ENCODE results near the gene AQP1.

DNA sequence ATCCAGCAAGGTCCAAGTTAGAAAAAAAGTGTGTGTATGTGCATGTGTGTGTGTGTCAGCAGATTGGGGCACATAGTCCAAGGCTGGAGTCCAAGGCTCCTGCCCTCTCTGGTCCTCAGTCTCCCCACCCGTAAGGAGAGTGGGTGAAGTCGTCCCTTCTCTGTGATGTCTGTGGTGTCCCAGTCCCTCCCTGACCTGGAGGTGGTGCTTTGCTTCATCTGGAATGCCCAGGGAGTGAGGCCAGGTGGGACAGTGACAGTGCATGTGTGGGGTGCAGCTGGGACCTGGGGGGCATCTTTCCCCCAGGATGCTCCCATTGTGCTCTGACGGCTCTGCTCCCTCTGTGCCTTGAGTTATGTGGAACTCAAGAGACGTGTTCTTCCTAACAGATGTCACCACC lies 18.0 kb downstream of the AQP1 start:
- TF ChIP-seq, protein P1, sequence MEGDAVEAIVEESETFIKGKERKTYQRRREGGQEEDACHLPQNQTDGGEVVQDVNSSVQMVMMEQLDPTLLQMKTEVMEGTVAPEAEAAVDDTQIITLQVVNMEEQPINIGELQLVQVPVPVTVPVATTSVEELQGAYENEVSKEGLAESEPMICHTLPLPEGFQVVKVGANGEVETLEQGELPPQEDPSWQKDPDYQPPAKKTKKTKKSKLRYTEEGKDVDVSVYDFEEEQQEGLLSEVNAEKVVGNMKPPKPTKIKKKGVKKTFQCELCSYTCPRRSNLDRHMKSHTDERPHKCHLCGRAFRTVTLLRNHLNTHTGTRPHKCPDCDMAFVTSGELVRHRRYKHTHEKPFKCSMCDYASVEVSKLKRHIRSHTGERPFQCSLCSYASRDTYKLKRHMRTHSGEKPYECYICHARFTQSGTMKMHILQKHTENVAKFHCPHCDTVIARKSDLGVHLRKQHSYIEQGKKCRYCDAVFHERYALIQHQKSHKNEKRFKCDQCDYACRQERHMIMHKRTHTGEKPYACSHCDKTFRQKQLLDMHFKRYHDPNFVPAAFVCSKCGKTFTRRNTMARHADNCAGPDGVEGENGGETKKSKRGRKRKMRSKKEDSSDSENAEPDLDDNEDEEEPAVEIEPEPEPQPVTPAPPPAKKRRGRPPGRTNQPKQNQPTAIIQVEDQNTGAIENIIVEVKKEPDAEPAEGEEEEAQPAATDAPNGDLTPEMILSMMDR (IDR thresholded peaks at IDR 0.05), result no peak
- no peak for TF ChIP-seq POLR2AphosphoS5 (IDR thresholded peaks at IDR 0.05)
- no peak for TF ChIP-seq POLR2A (IDR thresholded peaks at IDR 0.05)
